Measurements from ENCODE around the gene ZNF22. TPM values are rescaled to one million over a fixed set of nuclear protein-coding genes. Genes with fewer than 3 reads are reported as not detected.

ZNF22 gene
- total and polyA plus RNA-seq, 7 donors = 5.9 to 15.9 (median 12.8) TPM

DNA sequence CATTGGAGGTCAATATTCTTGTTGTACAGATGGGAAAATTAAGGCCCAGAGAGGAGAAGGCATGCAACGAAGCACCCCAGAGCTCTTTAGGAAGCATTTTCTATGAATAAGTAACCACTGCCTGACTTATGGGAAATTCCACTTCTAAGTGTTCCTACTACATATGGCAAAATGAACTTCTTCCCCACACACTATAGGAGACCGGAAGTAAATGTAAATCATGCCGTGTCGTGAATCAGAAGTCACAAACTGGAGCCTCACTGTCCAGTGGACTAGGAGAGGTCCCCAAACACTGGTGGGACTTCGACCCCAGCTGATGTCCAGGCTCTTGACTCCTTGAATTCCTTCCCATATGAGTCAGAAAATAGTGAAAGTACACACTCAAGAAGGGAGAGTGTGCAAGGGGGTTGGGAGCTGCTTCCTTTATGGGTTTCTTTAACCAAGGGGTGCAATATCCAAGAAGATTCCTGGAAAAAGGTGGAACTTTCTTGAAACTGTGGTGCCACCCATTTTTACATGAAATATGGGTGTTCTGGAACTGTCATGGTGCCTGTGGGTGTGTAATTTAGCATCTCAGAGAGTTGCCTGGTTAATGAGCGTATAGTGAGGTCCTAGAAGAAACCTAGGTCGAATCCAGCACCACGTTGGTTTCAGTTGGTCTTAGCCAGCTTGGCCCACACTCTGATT is 34.5 kb upstream of the ZNF22 start:
- H3K9me3 ChIP-seq = no peaks in the 10 kb centered on the region
- no peak overlapping the region for H3K4me3 ChIP-seq
- H3K27ac ChIP-seq = peak overlapping the region; percentile 94
- peaks cover 88% of the 10 kb centered on the region for H3K4me1 ChIP-seq
- TF ChIP-seq, protein P1, sequence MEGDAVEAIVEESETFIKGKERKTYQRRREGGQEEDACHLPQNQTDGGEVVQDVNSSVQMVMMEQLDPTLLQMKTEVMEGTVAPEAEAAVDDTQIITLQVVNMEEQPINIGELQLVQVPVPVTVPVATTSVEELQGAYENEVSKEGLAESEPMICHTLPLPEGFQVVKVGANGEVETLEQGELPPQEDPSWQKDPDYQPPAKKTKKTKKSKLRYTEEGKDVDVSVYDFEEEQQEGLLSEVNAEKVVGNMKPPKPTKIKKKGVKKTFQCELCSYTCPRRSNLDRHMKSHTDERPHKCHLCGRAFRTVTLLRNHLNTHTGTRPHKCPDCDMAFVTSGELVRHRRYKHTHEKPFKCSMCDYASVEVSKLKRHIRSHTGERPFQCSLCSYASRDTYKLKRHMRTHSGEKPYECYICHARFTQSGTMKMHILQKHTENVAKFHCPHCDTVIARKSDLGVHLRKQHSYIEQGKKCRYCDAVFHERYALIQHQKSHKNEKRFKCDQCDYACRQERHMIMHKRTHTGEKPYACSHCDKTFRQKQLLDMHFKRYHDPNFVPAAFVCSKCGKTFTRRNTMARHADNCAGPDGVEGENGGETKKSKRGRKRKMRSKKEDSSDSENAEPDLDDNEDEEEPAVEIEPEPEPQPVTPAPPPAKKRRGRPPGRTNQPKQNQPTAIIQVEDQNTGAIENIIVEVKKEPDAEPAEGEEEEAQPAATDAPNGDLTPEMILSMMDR (IDR thresholded peaks at IDR 0.05) = no peak
- 56 to 60% (median 56%) methylated on average over 8 of the region's 8 CpGs for WGBS, 3 donors
- H3K36me3 ChIP-seq (ENCODE audit: insufficient read depth in 1 of 2, low read depth in 1 of 2) = peaks cover 0 to 8% of the 10 kb centered on the region in 2 donors
- no peaks in the 10 kb centered on the region for H3K27me3 ChIP-seq (ENCODE audit: insufficient read depth in 3 of 3, low read length in 2 of 3)
- intact Hi-C loops (cut with DNase I) = no loop called here
- no peak for ATAC-seq
- DNase-seq = no peak

DNA sequence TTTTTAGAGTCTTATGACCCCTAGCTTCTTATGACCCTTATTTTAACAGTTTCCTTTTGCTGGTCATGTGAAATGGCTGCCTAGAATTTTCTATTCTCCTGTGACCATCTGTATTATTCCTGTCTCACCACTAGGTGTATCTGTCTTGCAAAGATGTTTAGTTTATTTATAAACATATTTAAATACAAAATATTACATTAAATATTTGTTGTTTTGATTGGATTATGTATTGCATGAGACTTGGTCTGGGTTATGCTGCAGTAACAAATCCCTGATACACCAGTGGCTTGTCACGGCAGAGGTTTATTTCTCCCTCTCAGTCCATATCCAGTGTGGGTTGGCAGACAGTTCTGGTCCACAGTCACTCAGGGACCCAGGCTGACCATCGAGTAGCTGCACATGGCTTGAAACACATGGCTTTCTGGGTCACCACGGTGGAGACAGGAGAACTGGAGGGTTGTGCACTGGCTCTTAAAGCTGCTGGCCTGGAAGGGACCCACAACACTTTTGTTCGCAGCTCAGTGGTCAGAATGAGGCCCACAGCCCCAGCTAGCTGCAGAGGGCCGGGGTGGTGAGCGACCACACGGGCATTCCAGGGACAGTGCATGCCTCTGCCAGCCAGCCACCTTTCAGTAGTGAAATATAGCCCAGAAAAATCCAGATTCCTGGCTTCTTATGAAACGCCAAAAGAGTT is 33.8 kb upstream of the ZNF22 start:
- Histone ChIP-seq H3K4me1 (peaks cover 84% of the 10 kb centered on the region), H3K27me3 (ENCODE audit: insufficient read depth in 3 of 3, low read length in 2 of 3) (no peaks in the 10 kb centered on the region), H3K27ac (peak overlapping the region; percentile 94), H3K36me3 (ENCODE audit: insufficient read depth in 1 of 2, low read depth in 1 of 2) (peaks cover 0 to 15% of the 10 kb centered on the region in 2 donors), H3K9me3 (no peaks in the 10 kb centered on the region), H3K4me3 (no peak overlapping the region)
- DNase-seq = no peak
- 50 to 80% (median 51%) methylated on average over 8 of the region's 8 CpGs for WGBS, 3 donors
- TF ChIP-seq, protein P1 (IDR thresholded peaks at IDR 0.05) = peak; percentile 22
- ATAC-seq = no peak
- intact Hi-C loops (cut with DNase I) = no loop called here

DNA sequence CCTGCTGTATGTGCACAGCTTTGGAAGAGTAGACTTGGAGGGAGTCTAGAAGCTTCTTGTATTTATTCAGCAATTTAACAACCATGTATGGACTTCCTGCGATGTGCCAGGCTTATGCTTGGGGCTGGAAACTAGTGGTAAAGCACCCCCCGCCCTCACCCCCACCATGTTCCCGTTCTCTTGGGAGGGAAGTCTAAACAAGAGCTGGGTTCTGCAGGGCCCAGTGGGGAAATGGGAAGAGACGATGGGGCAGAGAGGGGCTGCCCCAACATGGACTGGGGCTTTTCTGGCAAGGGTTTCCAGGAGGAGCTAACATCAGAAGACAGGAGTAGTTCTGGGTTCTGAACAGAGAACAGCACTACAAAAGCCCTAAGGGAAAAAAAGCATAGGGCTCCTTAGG is 33.1 kb upstream of the ZNF22 start:
- no peak overlapping the region for H3K4me3 ChIP-seq
- 62 to 74% (median 72%) methylated on average over 4 of the region's 4 CpGs for WGBS, 3 donors
- ATAC-seq (no peak), DNase-seq (peak in 1 of 2 donors; percentile 50)
- intact Hi-C loops (cut with DNase I) = no loop called here
- TF ChIP-seq, protein P1 (IDR thresholded peaks at IDR 0.05) = no peak
- H3K36me3 ChIP-seq (ENCODE audit: insufficient read depth in 1 of 2, low read depth in 1 of 2) = peaks cover 0 to 18% of the 10 kb centered on the region in 2 donors
- H3K27ac ChIP-seq = peak overlapping the region; percentile 58
- H3K4me1 ChIP-seq = peaks cover 78% of the 10 kb centered on the region
- H3K27me3 ChIP-seq (ENCODE audit: insufficient read depth in 3 of 3, low read length in 2 of 3) = no peaks in the 10 kb centered on the region
- no peaks in the 10 kb centered on the region for H3K9me3 ChIP-seq

DNA sequence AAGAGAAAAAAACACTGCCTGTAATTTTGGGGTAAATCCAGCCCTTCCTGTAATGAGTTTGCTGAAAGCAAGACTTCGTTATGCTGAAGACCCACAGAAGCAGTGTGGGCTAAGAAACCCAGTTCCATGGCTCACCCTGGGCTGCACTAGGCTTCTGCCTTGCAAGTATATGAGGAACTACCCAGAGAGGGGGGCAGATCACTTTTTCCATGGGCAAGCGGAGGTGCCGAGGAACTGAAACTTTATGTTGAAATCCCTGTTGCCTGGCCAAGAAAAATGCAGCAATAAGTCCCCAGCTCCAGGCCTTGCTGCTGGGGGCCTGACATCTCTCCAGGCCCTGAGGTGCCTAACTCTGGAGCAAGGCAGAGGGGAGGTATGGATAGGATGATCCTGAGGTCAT is 32.6 kb upstream of the ZNF22 start:
- TF ChIP-seq, protein P1 (IDR thresholded peaks at IDR 0.05) = no peak

More for the DNA sequence above, 32.6 kb upstream of the ZNF22 start:
- intact Hi-C loops (cut with DNase I) = no loop called here
- 16 to 32% (median 30%) methylated on average over 3 of the region's 3 CpGs for WGBS, 3 donors
- H3K9me3 ChIP-seq = no peaks in the 10 kb centered on the region
- no peaks in the 10 kb centered on the region for H3K27me3 ChIP-seq (ENCODE audit: insufficient read depth in 3 of 3, low read length in 2 of 3)
- DNase-seq (peak in 1 of 2 donors; percentile 71), ATAC-seq (no peak)
- no peak overlapping the region for H3K4me3 ChIP-seq
- peaks cover 0 to 18% of the 10 kb centered on the region in 2 donors for H3K36me3 ChIP-seq (ENCODE audit: insufficient read depth in 1 of 2, low read depth in 1 of 2)
- H3K4me1 ChIP-seq = peaks cover 73% of the 10 kb centered on the region
- peak overlapping the region; percentile 58 for H3K27ac ChIP-seq
